HG03097 (cell line): Measurements from ENCODE around the gene SYNE3.

Experiments used
- ATAC-seq: cut with Tn5 transposase; IDR thresholded peaks from one replicate; pipeline ENCODE4 v1.9.1; 2021; ENCODE audit not compliant: unreplicated experiment, low FRiP score

The SYNE3 gene

GRCh38 chr14:95540236-95540855 lies 23.9 kb upstream of the SYNE3 start:
- ATAC-seq = no peak

GRCh38 chr14:95538801-95539509 lies 22.5 kb upstream of the SYNE3 start:
- no peak for ATAC-seq

- no peak for ATAC-seq
Measured at GRCh38 chr14:95537298-95538089, 21.0 kb upstream of the SYNE3 start.

- ATAC-seq = no peak
Measured at GRCh38 chr14:95536671-95537070, 20.2 kb upstream of the SYNE3 start.

GRCh38 chr14:95536036-95536593 lies 19.7 kb upstream of the SYNE3 start:
- no peak for ATAC-seq

GRCh38 chr14:95535226-95536021 lies 19.0 kb upstream of the SYNE3 start:
- no peak for ATAC-seq

- ATAC-seq = peak; percentile 88
Measured at GRCh38 chr14:95534299-95535225, 18.1 kb upstream of the SYNE3 start, which contains the start of gene GLRX5. Gene GLRX5 (plus strand): TSS chr14:95535050. CDS start chr14:95535090, 40 bp downstream.

- ATAC-seq = no peak
Measured at GRCh38 chr14:95533822-95534221, 17.4 kb upstream of the SYNE3 start.

- ATAC-seq = no peak
Measured at GRCh38 chr14:95533391-95533821, 17.0 kb upstream of the SYNE3 start.

- no peak for ATAC-seq
Measured at GRCh38 chr14:95531969-95532368, 15.5 kb upstream of the SYNE3 start.

GRCh38 chr14:95531473-95531872 lies 15.0 kb upstream of the SYNE3 start:
- no peak for ATAC-seq

- no peak for ATAC-seq
Measured at GRCh38 chr14:95530473-95531276, 14.2 kb upstream of the SYNE3 start.

- ATAC-seq = no peak
Measured at GRCh38 chr14:95529216-95529615, 12.8 kb upstream of the SYNE3 start.

- no peak for ATAC-seq
Measured at GRCh38 chr14:95527387-95528002, 11.0 kb upstream of the SYNE3 start.

- no peak for ATAC-seq
Measured at GRCh38 chr14:95526483-95527386, 10.3 kb upstream of the SYNE3 start.

GRCh38 chr14:95525999-95526398 lies 9.5 kb upstream of the SYNE3 start:
- no peak for ATAC-seq
